Gastroesophageal sphincter (tissue), 4 donors: ENCODE measurements around the gene E2F7. TPM values are rescaled to one million over a fixed set of nuclear protein-coding genes. Genes with fewer than 3 reads are reported as not detected.

Source experiments
- ATAC-seq: fragments of 150-250 bp; one replicate; pipeline ENCODE4 v1.9.1; 2016; ENCODE audit warnings: mild to moderate bottlenecking, moderate library complexity
- H3K27ac ChIP-seq, 4 donors: fragments of 200-600 bp; sonication (generic) in 3 of 4; 1 replicate in 3 of 4; 2 replicates in 1 of 4; pipeline ENCODE4 v1.5.1; 2016 to 2019
- H3K27me3 ChIP-seq: fragments of 200-600 bp; sonication (generic); one replicate; pipeline ENCODE4 v1.5.1; 2019
- H3K36me3 ChIP-seq, 2 donors: fragments of 200-600 bp; sonication (generic); one replicate each; pipeline ENCODE4 v1.5.1; 2019; ENCODE audit warnings: control low read depth in 1 of 2
- H3K4me1 ChIP-seq, 3 donors: fragments of 200-600 bp; sonication (generic); 1 replicate in 2 of 3; 2 replicates in 1 of 3; pipeline ENCODE4 v1.5.1; 2016 to 2019; ENCODE audit warnings: control low read depth in 2 of 3
- H3K4me3 ChIP-seq, 2 donors: fragments of 200-600 bp; sonication (generic); one replicate each; pipeline ENCODE4 v1.5.1; 2019; ENCODE audit warnings: mild to moderate bottlenecking in 1 of 2, moderate library complexity in 1 of 2
- H3K9me3 ChIP-seq, 3 donors: fragments of 200-600 bp; sonication (generic); one replicate each; pipeline ENCODE4 v1.5.1; 2017 to 2019; ENCODE audit warnings: control low read depth in 2 of 3
- EP300 ChIP-seq: sonication (generic); formaldehyde crosslinking; IDR thresholded peaks from one replicate; pipeline ENCODE4 v1.6.1; 2017; ENCODE audit warnings: antibody characterized with exemption, mild to moderate bottlenecking
- POLR2A ChIP-seq, 2 donors: fragments of 450-650 bp; IDR thresholded peaks; one replicate each; pipeline ENCODE4 v1.6.1; 2017; ENCODE audit warnings: antibody characterized with exemption in 2 of 2, mild to moderate bottlenecking in 2 of 2, moderate library complexity in 1 of 2
- POLR2AphosphoS5 ChIP-seq: sonication (generic); formaldehyde crosslinking; IDR thresholded peaks from one replicate; pipeline ENCODE4 v1.6.1; 2017; ENCODE audit warnings: antibody characterized with exemption
- WGBS, 2 donors: methylation state at CpG; one replicate each; pipeline ENCODE4 v1.1.5; 2018; ENCODE audit warnings: low coverage in 1 of 2; 5-methylcytosine and 5-hydroxymethylcytosine counted together
- total RNA-seq, 4 donors: library from RNA; depleted of rRNA; stranded (reverse); fragments of >200 nt; gene quantifications; one replicate each; pipeline ENCODE4 v1.1.0, GENCODE V29; 2016
- TF ChIP-seq, protein P1 (sequence below), 4 experiments: fragments of 200-600 bp in 2 of 4; fragments of 450-650 bp in 2 of 4; sonication (generic) in 1 of 4; IDR thresholded peaks; one replicate each; pipeline ENCODE4 v1.5.1; 2017 to 2019; ENCODE audit warnings: antibody characterized with exemption in 4 of 4, mild to moderate bottlenecking in 2 of 4, moderate library complexity in 2 of 4

Gene E2F7
- total RNA-seq, 4 donors from 2014 or later, result 0.47 TPM; not detected in 3

DNA sequence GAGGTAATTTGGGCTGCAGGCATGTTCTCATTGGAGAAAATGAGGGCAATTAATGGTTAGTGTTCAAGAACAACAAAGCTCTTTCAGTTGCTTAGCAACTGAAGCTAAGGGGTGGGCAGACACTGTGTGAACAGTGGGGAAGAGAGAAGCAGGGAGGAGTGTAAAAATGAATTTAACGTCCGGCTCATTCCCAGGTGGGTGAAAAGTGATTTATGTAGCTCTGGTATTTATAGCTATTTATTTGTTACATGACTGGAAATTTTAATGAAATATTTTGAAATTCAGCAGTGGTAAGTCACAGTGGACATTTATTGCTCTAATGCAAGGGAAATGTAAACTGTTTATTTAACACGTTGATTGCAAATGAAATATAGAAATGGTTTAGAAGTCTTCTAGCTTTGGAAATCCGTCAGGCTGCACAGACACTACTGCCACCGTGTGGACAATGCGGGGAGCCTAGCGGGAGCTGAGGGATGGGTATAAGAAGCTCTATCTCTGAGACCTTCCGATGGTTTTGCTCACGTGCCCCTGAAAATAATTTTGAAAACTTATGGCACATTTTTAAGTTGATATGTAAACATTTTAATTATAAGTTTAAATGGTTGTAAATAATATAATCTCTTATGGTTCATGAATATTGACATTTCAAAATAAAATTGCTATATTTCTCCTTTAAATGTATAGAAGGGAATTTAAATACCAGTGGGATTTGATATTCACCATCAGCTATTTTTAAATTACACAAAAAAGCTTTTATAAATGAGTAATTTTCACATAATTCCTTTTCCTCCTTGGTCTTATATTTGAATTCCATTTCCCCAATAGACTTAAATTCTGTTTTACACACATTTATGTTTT lies 54.4 kb downstream of the E2F7 start:
- WGBS, 2 donors, result 2 to 6% methylated on average over 9 of the region's 9 CpGs
- Histone ChIP-seq H3K4me1 (peaks cover 0 to 6% (median 2%) of the 10 kb centered on the region in 3 donors), H3K9me3 (no peaks in the 10 kb centered on the region), H3K27me3 (no peaks in the 10 kb centered on the region), H3K27ac (no peak overlapping the region), H3K4me3 (no peak overlapping the region), H3K36me3 (no peaks in the 10 kb centered on the region)
- TF ChIP-seq, protein P1, sequence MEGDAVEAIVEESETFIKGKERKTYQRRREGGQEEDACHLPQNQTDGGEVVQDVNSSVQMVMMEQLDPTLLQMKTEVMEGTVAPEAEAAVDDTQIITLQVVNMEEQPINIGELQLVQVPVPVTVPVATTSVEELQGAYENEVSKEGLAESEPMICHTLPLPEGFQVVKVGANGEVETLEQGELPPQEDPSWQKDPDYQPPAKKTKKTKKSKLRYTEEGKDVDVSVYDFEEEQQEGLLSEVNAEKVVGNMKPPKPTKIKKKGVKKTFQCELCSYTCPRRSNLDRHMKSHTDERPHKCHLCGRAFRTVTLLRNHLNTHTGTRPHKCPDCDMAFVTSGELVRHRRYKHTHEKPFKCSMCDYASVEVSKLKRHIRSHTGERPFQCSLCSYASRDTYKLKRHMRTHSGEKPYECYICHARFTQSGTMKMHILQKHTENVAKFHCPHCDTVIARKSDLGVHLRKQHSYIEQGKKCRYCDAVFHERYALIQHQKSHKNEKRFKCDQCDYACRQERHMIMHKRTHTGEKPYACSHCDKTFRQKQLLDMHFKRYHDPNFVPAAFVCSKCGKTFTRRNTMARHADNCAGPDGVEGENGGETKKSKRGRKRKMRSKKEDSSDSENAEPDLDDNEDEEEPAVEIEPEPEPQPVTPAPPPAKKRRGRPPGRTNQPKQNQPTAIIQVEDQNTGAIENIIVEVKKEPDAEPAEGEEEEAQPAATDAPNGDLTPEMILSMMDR (IDR thresholded peaks at IDR 0.05), result peak; percentile 62 to 91 (median 74)
- TF ChIP-seq EP300, result no peak
- peak; percentile 66 for TF ChIP-seq POLR2AphosphoS5
- TF ChIP-seq POLR2A (IDR thresholded peaks at IDR 0.05), result no peak
- ATAC-seq, result no peak

DNA sequence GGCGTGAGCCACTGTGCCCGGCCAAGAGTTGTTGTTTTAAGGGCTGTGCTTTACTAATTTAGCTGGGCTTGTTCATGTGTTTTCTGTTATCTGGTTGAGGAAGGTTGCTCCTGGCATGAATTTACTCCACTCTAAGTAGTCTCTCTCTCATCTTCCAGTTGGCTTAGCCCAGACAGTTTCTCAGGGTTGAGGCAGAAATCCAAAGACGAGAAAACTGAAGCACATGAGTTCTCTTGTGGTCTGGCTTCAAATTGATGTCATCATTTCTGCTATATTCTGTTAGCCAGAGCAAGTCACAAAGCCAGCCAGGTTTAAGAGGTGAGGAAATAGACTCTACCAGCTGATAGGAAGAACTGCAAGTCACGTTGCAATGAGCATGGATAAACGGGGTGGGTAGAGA lies 57.9 kb downstream of the E2F7 start:
- H3K9me3 ChIP-seq, result no peaks in the 10 kb centered on the region
- WGBS, 2 donors, result 77 to 97% methylated on average over 3 of the region's 5 CpGs
- no peaks in the 10 kb centered on the region for H3K27me3 ChIP-seq
- ATAC-seq, result no peak
- no peak for TF ChIP-seq POLR2AphosphoS5
- TF ChIP-seq POLR2A (IDR thresholded peaks at IDR 0.05), result no peak
- TF ChIP-seq, protein P1 (IDR thresholded peaks at IDR 0.05), result no peak
- no peak for TF ChIP-seq EP300
- H3K27ac ChIP-seq, result no peak overlapping the region
- H3K36me3 ChIP-seq, result no peaks in the 10 kb centered on the region
- H3K4me1 ChIP-seq, result peaks cover 0 to 11% (median 2%) of the 10 kb centered on the region in 3 donors
- H3K4me3 ChIP-seq, result no peak overlapping the region

DNA sequence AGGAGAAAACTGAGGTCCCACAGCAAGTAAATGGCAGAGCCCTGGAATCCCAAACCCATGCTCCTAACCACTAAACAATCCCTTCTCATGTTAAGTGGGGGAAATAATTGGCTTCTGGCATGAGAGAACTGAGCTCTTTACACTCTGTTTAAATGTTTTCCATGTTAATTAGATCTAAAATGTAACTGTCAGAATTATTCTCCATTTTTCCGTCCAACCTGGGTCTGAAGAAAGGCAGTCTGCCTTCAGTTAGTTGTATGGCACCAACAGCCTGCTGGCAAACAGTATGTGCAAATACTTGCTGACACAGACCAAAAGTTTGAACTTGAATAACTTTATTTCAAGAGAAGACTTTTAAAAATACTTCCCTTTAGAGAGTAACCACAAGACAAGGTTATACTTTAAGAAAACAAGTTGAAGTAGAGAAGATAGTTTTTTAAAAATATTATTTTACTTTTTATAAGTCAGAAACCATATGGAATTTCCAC lies 59.7 kb downstream of the E2F7 start:
- 40 to 83% methylated on average over 1 of the region's 1 CpG for WGBS, 2 donors

DNA sequence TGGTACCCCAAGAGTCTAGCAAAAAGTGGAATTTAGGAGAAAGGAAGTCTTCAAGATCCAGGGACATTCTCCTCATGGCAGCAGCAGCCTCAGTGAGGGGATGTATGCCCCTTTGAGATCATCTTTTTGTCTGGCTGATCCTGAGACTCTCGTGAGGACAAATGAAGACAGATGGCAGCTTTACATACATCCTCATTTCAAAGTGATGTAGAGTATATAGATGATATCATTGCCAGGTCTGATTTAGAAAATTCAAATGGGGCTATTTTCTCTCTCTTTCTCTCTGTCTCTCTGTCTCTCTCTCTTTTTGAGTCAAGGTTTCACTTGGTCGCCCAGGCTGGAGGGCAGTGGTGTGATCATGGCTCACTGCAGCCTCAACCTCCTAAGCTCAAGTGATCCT lies 61.5 kb downstream of the E2F7 start:
- Histone ChIP-seq H3K36me3 (no peaks in the 10 kb centered on the region), H3K9me3 (no peaks in the 10 kb centered on the region), H3K4me3 (no peak overlapping the region), H3K27ac (no peak overlapping the region), H3K27me3 (no peaks in the 10 kb centered on the region), H3K4me1 (peaks cover 0 to 4% (median 0%) of the 10 kb centered on the region in 3 donors)
- no peak for ATAC-seq
- 82 to 96% methylated on average over 1 to 2 of the region's 2 CpGs for WGBS, 2 donors
- TF ChIP-seq POLR2AphosphoS5, result no peak
- TF ChIP-seq POLR2A (IDR thresholded peaks at IDR 0.05), result no peak
- TF ChIP-seq EP300, result no peak
- TF ChIP-seq, protein P1 (IDR thresholded peaks at IDR 0.05), result no peak

More for the DNA sequence above, 59.7 kb downstream of the E2F7 start:
- Histone ChIP-seq H3K36me3 (no peaks in the 10 kb centered on the region), H3K27ac (no peak overlapping the region), H3K4me3 (no peak overlapping the region), H3K27me3 (no peaks in the 10 kb centered on the region), H3K9me3 (no peaks in the 10 kb centered on the region), H3K4me1 (peaks cover 0 to 7% (median 1%) of the 10 kb centered on the region in 3 donors)
- TF ChIP-seq EP300 (no peak), POLR2AphosphoS5 (no peak), POLR2A (IDR thresholded peaks at IDR 0.05) (no peak)
- TF ChIP-seq, protein P1 (IDR thresholded peaks at IDR 0.05), result no peak
- no peak for ATAC-seq

DNA sequence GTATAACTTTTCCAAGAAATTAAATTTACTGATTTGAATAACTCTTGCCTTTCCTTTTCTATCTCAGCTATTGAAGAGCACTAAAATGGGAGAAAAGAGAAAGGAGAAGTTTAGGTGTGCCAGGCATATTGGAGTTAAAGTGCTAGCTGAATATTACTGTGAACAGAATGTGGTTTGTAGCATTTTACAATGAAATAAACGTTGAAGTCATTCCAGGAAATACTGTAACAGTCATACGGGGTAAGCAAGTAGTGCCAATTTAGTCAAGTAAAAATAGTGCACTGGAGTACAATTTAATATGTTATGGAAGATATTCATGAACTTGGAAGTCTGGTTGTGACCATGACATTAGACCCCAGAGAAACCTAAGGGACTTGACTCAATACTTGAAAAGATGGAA lies 62.1 kb downstream of the E2F7 start:
- TF ChIP-seq POLR2A (IDR thresholded peaks at IDR 0.05) (no peak), POLR2AphosphoS5 (no peak), EP300 (no peak)
- TF ChIP-seq, protein P1 (IDR thresholded peaks at IDR 0.05), result no peak
- Histone ChIP-seq H3K36me3 (no peaks in the 10 kb centered on the region), H3K27me3 (no peaks in the 10 kb centered on the region), H3K4me1 (peaks cover 0 to 4% (median 0%) of the 10 kb centered on the region in 3 donors), H3K9me3 (no peaks in the 10 kb centered on the region), H3K4me3 (no peak overlapping the region), H3K27ac (no peak overlapping the region)
- WGBS, 2 donors, result 0% methylated on average over 2 of the region's 2 CpGs
- ATAC-seq, result no peak
